HG03571 (cell line): ENCODE measurements around the gene ZNF222.

Experiments
- ATAC-seq: cut with Tn5 transposase; IDR thresholded peaks from one replicate; pipeline ENCODE4 v1.9.1; 2021; ENCODE audit not compliant: unreplicated experiment

The ZNF222 gene

DNA sequence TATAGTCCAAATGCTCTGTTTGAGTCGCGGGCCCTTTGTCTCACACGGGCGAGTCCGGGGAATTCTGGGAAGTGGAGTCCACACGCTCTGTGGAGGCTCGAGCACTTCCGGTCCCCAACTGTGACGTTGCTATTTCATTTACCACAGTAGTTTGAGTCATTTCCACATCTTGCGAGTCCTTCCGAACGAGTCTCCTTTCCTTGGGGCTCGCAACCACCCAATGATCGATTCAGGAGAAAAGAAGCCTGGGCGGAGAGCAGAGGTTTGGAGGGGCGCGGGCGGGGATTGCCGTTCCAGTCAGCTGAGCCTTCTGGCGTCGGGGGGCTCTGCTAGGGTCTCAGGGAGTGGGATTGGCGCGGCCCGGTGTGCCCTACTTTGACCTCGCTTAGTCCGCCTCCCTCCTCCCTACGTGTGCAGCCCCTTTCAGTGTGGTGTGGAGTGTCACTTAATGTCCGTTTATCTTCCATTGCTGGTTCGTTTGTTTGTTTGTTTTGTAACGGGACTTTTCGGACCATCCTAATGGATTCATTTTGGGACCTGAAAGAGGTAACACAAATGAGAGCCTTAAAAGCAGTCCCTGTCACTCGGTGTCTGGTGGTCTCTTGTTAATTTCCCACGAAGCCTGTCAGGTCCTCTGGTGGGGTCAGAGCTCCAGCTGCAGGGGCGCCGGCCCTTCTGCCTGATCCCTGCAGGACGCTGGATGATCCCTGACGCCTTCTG lies at the start of gene ZNF222:
TSS of gene ZNF222 (plus strand) at position 163 of the 720 bp plus-strand sequence. CDS start at position 221, 58 bp downstream.
- peak; percentile 89 for ATAC-seq

GRCh38 chr19:43976732-43977131 lies 48.4 kb upstream of the ZNF222 start:
- no peak for ATAC-seq

DNA sequence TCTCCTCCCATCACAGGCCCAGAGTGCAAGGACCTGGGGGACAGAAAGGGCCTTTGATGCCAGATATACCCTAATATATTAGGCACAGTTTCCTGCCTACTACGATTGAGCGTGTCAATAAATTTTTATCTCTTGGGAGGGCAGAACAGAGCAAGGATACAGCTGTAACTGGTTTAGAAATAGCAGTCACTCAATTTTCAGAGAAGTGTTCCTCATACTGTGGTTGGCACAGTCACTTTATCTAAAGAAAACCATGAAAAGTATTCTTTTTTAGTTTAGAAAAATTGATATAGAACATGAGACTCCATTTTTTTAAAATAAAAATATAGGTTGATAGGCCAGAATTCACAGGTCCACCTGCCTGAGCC lies 41.7 kb upstream of the ZNF222 start:
- no peak for ATAC-seq

DNA sequence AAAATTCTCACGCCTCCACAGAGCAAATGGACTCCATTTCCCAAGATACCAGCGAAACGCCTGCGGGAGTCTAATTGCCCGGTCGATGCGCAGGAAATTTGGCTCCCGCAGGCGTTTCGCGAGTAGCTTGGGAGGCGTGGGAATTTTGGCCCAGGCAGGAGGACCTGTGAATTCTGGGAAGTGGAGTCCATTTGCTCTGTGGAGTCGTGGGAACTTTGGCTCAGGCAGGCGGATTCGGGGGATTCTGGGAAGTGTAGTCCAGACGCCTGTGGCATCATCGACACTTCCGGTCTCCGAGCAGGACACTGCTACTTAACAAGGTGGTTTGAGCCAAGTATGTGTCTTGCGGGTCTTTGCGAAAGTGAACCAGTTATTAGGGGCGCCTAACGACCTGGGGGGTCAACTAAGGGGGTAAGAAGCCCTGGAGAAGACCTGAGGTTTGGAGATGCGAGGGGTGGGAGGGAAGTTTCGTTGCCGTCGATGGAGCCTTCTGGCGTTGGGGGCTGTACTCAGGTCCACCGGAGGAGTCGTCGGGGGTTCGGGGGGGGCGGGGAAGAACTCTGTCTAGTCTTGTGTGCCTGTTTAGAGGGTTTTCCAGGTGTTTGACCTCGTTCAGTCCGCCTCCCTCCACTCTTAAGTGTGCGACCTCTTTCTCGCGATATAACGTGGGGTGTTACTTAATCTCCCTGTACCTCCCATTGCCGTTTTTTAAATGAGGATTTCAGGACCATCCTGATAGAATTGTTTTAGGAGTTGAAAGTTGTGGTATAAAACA lies 41.1 kb upstream of the ZNF222 start, which contains the start of gene ZNF155:
TSS of gene ZNF155 (plus strand) at position 277 of the 775 bp plus-strand sequence. CDS start 4,356 bp downstream, outside the sequence.
- ATAC-seq, result peak; percentile 71

DNA sequence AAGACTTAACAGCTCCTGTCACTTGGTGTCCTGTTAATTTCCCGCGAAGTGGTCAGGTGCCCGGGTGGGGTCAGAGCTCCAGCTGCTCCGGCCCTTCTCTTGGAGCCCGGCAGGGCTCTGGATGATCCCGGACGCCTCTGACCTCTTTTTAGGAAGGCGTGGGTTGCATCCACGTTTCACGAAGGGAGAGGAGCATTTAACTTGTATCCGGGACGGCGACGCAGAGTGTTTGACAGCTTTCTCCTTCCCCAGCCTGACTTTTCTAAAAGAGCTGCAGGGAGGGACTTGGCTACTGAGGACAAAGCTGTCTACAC lies 40.5 kb upstream of the ZNF222 start:
- no peak for ATAC-seq

GRCh38 chr19:43997631-43998290 lies 27.4 kb upstream of the ZNF222 start:
- ATAC-seq, result no peak

GRCh38 chr19:44002212-44002565 lies 23.0 kb upstream of the ZNF222 start:
- ATAC-seq, result no peak

DNA sequence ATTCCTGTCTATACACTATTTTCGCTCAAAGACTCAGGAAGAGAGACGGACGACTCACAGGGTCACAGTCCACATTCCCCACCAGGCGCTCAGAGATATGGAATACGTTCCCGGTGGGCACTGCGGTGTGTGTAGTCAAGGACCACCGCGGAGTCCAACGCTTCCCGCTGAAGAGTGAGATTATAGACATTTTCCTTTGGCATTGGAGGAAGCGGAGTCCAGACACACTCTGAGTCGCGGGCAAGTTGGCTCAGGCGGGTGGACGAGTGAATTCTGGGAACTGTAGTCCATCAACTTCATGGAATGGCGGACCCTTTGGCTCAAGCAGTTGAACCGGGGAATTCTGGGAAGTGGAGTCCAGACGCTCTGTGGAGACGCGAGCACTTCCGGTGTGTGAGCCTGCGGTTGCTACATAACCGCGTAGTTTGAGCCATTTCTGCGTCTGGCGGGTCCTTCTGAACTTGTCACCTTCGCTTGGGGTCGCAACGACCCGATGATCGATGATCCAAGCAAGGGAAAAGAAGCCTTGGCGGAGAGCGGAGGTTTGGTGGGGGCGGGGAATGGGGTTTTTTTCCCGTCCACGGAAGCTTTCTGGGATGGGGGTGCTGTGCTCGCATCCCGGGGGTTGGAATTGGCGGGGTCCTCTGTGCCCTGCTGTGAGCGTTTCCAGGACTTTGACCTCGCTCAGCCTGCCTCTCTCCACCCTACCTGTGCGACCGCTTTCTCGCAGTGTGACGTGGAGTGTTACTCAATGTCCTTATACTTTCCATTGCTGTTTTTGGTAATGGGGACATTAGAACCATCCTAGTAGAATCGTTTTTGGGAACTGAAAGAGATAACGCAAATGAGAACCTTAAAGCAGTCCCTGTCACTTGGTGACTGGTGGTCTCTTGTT lies 22.4 kb upstream of the ZNF222 start, which contains the start of gene ZNF230:
TSS of gene ZNF230 (plus strand) at position 392 of the 895 bp plus-strand sequence. CDS start 4,122 bp downstream, outside the sequence.
- peak; percentile 88 for ATAC-seq

- no peak for ATAC-seq
These were observed 21.6 kb upstream of the ZNF222 start for GRCh38 chr19:44003461-44004009.

GRCh38 chr19:44005973-44006372 lies 19.2 kb upstream of the ZNF222 start:
- ATAC-seq, result no peak

DNA sequence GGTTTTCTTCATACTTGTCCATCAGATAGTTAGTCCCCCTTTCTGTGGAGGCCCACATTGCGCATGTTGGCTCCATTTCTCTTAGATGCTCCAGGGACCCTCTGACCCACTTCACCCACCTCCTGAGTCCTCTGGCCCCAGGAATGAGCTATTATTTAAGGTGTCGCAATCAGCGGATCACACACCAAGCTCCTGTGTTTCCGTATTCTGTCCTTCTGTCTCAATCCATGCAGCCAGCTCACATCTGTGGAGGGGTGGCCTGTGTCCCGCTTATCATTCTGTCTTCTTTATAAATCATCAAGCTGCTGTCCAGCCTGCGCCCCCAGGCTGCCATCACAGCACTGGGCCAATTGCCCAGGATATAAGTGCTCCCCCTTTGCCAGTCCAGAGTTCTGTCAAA lies 17.7 kb upstream of the ZNF222 start:
- ATAC-seq, result no peak

DNA sequence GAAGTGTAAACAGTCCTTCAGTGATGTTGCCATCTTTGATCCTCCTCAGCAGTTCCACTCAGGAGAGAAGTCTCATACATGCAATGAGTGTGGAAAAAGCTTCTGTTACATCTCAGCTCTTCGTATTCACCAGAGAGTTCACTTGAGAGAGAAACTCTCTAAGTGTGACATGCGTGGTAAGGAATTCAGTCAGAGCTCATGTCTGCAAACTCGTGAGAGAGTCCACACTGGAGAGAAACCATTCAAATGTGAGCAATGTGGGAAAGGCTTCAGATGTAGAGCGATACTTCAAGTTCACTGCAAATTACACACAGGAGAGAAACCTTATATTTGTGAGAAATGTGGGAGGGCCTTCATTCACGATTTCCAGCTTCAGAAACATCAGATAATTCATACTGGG lies 14.7 kb upstream of the ZNF222 start:
- no peak for ATAC-seq

- no peak for ATAC-seq
These were observed 5.7 kb upstream of the ZNF222 start for GRCh38 chr19:44019498-44019897.

GRCh38 chr19:44021221-44021620 lies 4.0 kb upstream of the ZNF222 start:
- no peak for ATAC-seq

DNA sequence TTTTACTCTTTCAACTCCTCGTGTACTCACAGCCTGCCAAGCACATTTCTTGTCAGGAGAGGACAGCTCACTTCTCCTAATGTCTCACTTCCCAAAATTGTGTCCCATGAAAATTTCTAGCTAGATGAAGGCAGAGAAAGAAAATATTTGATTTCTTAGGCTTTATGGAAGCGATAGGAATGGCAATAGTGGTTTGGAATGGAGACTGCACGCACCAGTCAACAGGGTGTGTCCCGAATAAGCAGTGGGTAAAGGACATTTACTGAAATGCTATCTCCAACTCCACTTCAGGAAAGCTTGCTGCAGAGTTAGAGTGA lies 321 bp upstream of the ZNF222 start:
- no peak for ATAC-seq

GRCh38 chr19:44026622-44027021 lies 1.4 kb downstream of the ZNF222 start:
- no peak for ATAC-seq

GRCh38 chr19:44032001-44032610 lies 6.9 kb downstream of the ZNF222 start:
- no peak for ATAC-seq

DNA sequence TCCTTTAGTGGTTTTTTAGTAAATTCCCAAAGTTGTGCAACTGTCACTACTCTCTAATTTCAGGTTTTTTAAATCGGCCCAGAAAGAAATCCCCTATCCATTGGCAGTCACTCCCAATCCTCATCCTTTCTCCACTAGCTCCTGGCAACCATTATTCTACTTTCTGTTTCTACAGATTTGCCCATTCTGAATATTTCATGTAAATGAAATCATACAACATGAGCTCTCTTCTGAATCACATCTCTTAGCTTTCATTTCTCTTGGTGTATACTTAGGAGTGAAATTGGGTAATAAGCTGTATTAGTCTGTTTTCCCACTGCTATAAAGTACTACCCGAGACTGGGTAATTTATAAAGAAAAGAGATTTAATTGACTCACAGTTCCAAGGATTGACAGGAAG lies 17.0 kb downstream of the ZNF222 start:
- ATAC-seq, result no peak

GRCh38 chr19:44050740-44051649 lies 25.8 kb downstream of the ZNF222 start:
- ATAC-seq, result peak; percentile 19
